Choroid plexus epithelial cell (primary cell): ENCODE measurements around the gene PFDN2.

ENCODE experiments used
- DNase-seq: peaks from one replicate; pipeline ENCODE4 v3.0.0-alpha.2; 2010; ENCODE audit warnings: low read depth
- H3K4me3 ChIP-seq: 2 replicates; pipeline ENCODE4 v1.5.1; 2011; ENCODE audit warnings: low read depth, mild to moderate bottlenecking, control low read depth, low read length, moderate library complexity
- TF ChIP-seq, protein P1 (sequence below): conservative IDR thresholded peaks from 2 replicates; pipeline ENCODE4 v1.5.1; 2011; ENCODE audit warnings: low read depth, mild to moderate bottlenecking, control low read depth, inconsistent platforms, low read length, moderate library complexity

Gene PFDN2

DNA sequence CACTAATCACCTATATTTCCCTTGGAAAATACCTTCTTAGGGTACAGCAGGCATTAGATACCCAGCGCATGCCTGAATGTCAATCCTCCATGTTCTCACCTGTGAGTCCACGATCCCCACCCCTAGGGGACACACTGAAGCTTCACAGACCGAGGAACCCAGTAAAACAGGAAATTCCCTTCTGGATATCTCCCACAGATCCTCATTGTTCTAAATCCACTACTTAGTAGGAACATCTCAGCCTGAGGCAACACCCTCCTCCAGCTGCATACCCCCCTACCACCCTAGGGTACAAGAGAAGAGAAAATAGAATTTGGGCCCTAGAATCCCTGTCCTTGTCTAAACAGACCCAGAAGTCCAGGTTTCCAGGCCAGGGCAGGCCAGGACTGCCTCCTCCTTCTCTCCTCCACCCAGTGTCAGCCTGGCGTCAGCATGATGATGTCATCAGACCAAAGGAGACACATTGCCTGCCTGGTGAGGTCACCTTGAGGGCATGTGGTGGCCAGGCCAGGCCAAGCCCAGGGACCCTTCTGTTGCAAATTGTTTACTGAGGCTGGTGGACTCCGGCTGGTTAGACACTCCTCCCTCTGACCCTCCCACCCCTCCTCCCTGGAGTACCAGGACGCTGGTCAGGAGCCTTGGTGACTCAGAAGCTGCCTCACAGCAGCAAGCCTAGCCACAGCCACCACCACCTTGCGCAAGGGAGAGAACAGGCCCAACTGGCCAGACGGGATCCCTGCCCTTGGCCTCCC, 34.7 kb downstream of the PFDN2 start:
- TF ChIP-seq, protein P1, sequence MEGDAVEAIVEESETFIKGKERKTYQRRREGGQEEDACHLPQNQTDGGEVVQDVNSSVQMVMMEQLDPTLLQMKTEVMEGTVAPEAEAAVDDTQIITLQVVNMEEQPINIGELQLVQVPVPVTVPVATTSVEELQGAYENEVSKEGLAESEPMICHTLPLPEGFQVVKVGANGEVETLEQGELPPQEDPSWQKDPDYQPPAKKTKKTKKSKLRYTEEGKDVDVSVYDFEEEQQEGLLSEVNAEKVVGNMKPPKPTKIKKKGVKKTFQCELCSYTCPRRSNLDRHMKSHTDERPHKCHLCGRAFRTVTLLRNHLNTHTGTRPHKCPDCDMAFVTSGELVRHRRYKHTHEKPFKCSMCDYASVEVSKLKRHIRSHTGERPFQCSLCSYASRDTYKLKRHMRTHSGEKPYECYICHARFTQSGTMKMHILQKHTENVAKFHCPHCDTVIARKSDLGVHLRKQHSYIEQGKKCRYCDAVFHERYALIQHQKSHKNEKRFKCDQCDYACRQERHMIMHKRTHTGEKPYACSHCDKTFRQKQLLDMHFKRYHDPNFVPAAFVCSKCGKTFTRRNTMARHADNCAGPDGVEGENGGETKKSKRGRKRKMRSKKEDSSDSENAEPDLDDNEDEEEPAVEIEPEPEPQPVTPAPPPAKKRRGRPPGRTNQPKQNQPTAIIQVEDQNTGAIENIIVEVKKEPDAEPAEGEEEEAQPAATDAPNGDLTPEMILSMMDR, result no peak
- H3K4me3 ChIP-seq, result no peak overlapping the region
- DNase-seq, result peak; percentile 98

DNA sequence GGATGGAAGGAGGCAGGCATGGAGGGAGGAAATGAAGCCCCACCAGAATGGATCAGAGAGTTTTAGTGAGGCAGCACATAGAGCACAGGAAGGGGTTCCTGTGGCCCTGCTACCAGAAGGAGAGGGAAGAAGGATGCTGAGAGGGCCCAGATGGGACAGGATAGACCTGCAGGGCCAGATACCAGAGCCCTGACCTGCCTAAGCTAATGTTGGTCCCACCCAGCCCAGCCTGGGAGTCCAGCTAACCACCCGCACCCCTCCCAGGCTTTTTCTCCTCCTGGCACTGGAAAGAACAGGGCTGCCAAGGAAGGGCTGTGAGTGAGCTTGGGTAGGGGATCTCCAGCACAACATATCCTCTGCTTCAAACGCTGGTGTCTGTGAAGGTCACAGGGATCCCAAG, 35.4 kb downstream of the PFDN2 start:
- no peak overlapping the region for H3K4me3 ChIP-seq
- TF ChIP-seq, protein P1, result no peak
- DNase-seq, result no peak

DNA sequence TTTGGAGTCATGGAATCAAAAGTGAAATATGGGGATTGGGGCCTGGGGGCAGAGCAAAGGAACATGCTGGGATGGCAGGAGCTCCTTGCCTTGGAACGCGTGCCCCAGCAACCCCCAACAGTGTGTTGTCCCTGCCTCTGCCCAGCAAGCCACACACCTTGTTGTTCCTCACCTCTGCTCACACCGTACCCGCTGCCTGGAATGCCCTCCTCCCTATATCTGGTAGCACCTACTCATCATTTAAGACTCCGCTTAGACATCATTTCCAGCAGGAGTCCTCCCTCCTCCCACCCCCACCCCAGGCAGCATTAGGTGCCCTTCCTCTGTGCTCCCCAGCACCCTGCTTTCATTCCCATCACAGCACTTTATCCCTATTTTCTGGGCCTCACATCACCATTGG, 36.3 kb downstream of the PFDN2 start:
- TF ChIP-seq, protein P1, result no peak
- no peak for DNase-seq

DNA sequence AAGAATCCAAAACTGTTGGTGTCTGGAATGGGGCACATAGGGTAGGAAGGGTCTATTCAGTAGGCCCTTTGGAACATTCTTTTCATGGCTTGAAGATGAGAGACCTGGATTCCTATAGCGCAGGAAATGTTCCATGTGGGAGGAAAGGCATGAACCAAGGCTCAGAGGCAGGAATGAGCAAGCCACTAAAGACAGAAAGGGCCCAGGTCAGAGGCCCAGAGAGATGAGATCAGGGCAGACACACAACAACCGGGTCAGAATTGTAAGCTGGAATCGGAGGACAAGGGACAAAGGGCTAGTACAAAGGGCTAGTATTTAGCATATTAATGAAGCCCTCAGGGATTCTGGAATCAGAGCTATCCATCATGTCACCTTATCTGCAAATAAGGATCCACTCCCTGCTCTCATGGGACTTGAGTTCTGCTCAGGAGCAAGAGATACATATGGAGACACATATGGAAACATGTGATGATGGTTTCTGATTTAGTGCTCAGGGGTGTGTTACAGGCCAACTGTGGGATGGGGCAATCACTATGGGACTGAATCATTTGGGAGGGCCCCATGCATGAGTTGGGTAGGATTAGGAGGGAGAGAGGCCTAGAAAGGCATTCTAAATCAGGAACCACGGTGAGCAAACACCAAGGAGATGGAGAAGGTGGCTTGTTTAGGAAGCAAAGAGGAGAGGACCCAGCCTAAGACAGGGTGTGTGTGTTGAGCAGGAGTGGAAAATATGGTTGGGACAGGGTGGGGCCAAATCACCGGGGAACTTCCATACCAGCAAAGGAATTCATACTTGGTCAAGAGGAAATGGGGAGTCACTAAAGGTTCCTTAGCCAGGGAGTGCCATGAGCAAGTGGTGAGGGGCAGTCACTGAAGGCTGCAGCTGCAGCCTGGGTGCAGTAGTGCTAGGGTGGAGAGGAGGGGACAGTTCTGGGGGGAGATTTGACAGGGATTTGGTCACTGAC, 37.1 kb downstream of the PFDN2 start:
- TF ChIP-seq, protein P1, result no peak
- H3K4me3 ChIP-seq, result no peak overlapping the region
- DNase-seq, result peak; percentile 42

More for the DNA sequence above, 36.3 kb downstream of the PFDN2 start:
- H3K4me3 ChIP-seq, result no peak overlapping the region

DNA sequence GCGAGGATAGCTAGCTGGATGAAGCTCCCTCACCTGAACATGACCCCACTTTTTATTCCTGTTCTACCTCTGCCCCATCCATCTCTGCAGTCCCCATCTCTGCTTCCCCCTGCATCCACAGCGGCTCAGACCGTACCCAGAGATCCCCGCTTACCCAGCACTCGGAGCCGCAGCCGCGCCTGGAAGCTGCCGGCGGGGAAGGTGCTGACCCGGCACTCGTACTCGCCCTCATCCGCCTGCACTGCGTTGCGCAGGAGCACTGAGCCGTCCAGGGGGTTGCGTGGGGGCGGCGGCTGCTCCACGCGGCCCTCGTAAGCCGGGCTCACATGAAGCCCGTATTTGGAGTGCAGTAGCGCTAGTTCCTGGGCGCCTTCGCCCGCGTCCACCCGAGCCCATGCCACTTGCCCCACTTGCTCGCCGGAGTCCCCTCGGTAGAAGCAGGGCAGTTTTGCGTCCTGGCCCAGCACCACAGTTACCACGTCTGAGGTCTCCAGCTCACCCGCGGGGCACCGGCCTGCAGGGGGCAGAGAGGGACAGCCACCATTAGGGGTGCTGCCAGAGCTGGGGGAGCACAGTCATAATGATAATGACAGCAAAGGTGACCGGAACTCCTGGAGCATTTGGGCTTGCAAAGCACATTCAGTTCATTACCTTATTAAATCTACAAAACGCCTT, 38.3 kb downstream of the PFDN2 start:
- TF ChIP-seq, protein P1, result no peak
- DNase-seq, result no peak
- H3K4me3 ChIP-seq, result no peak overlapping the region

DNA sequence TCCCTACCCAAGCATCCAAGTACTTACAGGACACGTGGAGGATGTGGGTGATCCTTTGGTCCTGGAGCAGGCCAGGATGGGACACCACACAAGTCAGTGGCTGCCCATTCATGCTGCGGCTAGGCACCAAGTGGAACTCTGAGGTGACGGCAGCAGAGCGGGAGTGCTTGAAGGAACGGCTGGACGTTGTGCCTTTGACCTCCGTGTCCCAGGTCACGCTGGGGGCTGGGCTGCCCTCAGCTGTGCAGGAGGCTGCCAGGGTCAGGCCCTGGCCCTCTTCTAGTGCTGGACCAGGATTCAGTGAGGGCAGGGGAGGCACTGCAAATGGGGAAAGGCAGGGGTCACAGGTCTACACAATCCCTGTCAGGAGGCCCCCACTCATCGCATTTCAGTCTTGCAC, 40.4 kb downstream of the PFDN2 start:
- no peak overlapping the region for H3K4me3 ChIP-seq
- TF ChIP-seq, protein P1, result no peak
- no peak for DNase-seq
